Peyer's patch (tissue), 4 donors: Measurements from ENCODE around the gene MOCOS. TPM values are rescaled to one million over a fixed set of nuclear protein-coding genes. Genes with fewer than 3 reads are reported as not detected.
A peak's percentile ranks its signal among the peaks of the same experiment; 100 is the strongest.

Experiments used
- DNase-seq, 3 donors: peaks; one replicate each; pipeline ENCODE4 v3.0.0-alpha.2; 2017 to 2019
- H3K27ac ChIP-seq, 4 donors: fragments of 200-600 bp; sonication (generic); one replicate each; pipeline ENCODE4 v1.5.1; 2016 to 2019
- H3K27me3 ChIP-seq, 2 donors: fragments of 200-600 bp; sonication (generic); one replicate each; pipeline ENCODE4 v1.5.1; 2019
- H3K36me3 ChIP-seq, 3 donors: fragments of 200-600 bp; sonication (generic); one replicate each; pipeline ENCODE4 v1.5.1; 2016 to 2019
- H3K4me1 ChIP-seq, 4 donors: fragments of 200-600 bp; sonication (generic); one replicate each; pipeline ENCODE4 v1.5.1; 2016 to 2019
- H3K4me3 ChIP-seq, 4 donors: fragments of 200-600 bp; sonication (generic); 1 replicate in 3 of 4; 2 replicates in 1 of 4; pipeline ENCODE4 v1.5.1; 2016 to 2019; ENCODE audit warnings: mild to moderate bottlenecking in 1 of 4
- H3K9me3 ChIP-seq, 4 donors: fragments of 200-600 bp; sonication (generic); one replicate each; pipeline ENCODE4 v1.5.1; 2016 to 2019; ENCODE audit warnings: mild to moderate bottlenecking in 1 of 4
- POLR2A ChIP-seq, 2 donors: fragments of 450-650 bp; IDR thresholded peaks; one replicate each; pipeline ENCODE4 v1.5.1; 2017; ENCODE audit warnings: antibody characterized with exemption in 2 of 2, mild to moderate bottlenecking in 2 of 2, moderate library complexity in 2 of 2
- total RNA-seq, 4 donors: library from RNA; depleted of rRNA; stranded (reverse); fragments of >200 nt; gene quantifications; one replicate each; pipeline ENCODE4 v1.1.0, GENCODE V29; 2016
- TF ChIP-seq, protein P1 (sequence below), 6 experiments: fragments of 450-650 bp in 4 of 6; fragments of 200-600 bp in 2 of 6; sonication (generic) in 1 of 6; IDR thresholded peaks; one replicate each; pipeline ENCODE4 v1.5.1; 2017 to 2019; ENCODE audit warnings: antibody characterized with exemption in 6 of 6, mild to moderate bottlenecking in 3 of 6, moderate library complexity in 1 of 6

The MOCOS gene
- total RNA-seq, 4 donors from 2014 or later, result 5.0 to 34.0 (median 25.4) TPM

GRCh38 chr18:36149514-36150289 is 37.6 kb upstream of the MOCOS start:
- no peak for DNase-seq
- no peaks in the 10 kb centered on the region for H3K9me3 ChIP-seq
- H3K36me3 ChIP-seq, result peaks cover 0 to 77% (median 3%) of the 10 kb centered on the region in 3 donors
- H3K4me1 ChIP-seq, result no peaks in the 10 kb centered on the region
- peak overlapping the region in 1 of 4 donors; percentile 55 for H3K27ac ChIP-seq
- TF ChIP-seq, protein P1, sequence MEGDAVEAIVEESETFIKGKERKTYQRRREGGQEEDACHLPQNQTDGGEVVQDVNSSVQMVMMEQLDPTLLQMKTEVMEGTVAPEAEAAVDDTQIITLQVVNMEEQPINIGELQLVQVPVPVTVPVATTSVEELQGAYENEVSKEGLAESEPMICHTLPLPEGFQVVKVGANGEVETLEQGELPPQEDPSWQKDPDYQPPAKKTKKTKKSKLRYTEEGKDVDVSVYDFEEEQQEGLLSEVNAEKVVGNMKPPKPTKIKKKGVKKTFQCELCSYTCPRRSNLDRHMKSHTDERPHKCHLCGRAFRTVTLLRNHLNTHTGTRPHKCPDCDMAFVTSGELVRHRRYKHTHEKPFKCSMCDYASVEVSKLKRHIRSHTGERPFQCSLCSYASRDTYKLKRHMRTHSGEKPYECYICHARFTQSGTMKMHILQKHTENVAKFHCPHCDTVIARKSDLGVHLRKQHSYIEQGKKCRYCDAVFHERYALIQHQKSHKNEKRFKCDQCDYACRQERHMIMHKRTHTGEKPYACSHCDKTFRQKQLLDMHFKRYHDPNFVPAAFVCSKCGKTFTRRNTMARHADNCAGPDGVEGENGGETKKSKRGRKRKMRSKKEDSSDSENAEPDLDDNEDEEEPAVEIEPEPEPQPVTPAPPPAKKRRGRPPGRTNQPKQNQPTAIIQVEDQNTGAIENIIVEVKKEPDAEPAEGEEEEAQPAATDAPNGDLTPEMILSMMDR (IDR thresholded peaks at IDR 0.05), result no peak
- no peak for TF ChIP-seq POLR2A (IDR thresholded peaks at IDR 0.05)
- no peaks in the 10 kb centered on the region for H3K27me3 ChIP-seq
- H3K4me3 ChIP-seq, result no peak overlapping the region

DNA sequence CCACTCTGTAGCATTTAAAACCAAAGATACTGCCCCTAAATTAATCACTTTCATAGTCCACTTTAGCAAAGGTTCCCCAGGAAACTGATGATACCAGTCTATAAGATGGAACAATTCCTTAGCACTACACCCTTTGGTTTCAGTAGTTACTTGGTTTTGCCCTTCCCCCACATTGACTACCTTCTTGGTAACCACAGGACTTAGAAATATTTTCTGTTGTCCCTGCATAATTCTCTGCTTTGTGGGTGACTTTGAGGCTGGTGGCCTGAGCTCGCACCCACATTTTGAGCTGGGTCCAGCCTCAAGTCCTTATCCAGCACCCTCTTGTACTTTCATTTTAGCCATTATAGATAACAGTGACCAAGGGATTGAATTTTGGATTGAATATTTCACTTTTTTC is 34.5 kb upstream of the MOCOS start:
- no peak for DNase-seq
- H3K27me3 ChIP-seq, result no peaks in the 10 kb centered on the region
- H3K36me3 ChIP-seq, result peaks cover 0 to 75% (median 0%) of the 10 kb centered on the region in 3 donors
- H3K4me1 ChIP-seq, result no peaks in the 10 kb centered on the region
- H3K9me3 ChIP-seq, result no peaks in the 10 kb centered on the region
- no peak overlapping the region for H3K27ac ChIP-seq
- no peak overlapping the region for H3K4me3 ChIP-seq
- TF ChIP-seq, protein P1 (IDR thresholded peaks at IDR 0.05), result no peak
- no peak for TF ChIP-seq POLR2A (IDR thresholded peaks at IDR 0.05)

- H3K4me1 ChIP-seq, result no peaks in the 10 kb centered on the region
- no peak for DNase-seq
- no peaks in the 10 kb centered on the region for H3K9me3 ChIP-seq
- no peak overlapping the region for H3K27ac ChIP-seq
- TF ChIP-seq, protein P1 (IDR thresholded peaks at IDR 0.05), result no peak
- TF ChIP-seq POLR2A (IDR thresholded peaks at IDR 0.05), result no peak
- H3K27me3 ChIP-seq, result no peaks in the 10 kb centered on the region
- H3K36me3 ChIP-seq, result peaks cover 0 to 70% (median 0%) of the 10 kb centered on the region in 3 donors
- H3K4me3 ChIP-seq, result no peak overlapping the region
These were observed 34.1 kb upstream of the MOCOS start for GRCh38 chr18:36153203-36153602.

- Histone ChIP-seq H3K4me3 (no peak overlapping the region), H3K9me3 (no peaks in the 10 kb centered on the region), H3K27me3 (no peaks in the 10 kb centered on the region), H3K36me3 (peaks cover 0 to 67% (median 0%) of the 10 kb centered on the region in 3 donors), H3K4me1 (no peaks in the 10 kb centered on the region), H3K27ac (no peak overlapping the region)
- TF ChIP-seq POLR2A (IDR thresholded peaks at IDR 0.05), result no peak
- TF ChIP-seq, protein P1 (IDR thresholded peaks at IDR 0.05), result no peak
- no peak for DNase-seq
These were observed 33.5 kb upstream of the MOCOS start for GRCh38 chr18:36153771-36154170.

DNA sequence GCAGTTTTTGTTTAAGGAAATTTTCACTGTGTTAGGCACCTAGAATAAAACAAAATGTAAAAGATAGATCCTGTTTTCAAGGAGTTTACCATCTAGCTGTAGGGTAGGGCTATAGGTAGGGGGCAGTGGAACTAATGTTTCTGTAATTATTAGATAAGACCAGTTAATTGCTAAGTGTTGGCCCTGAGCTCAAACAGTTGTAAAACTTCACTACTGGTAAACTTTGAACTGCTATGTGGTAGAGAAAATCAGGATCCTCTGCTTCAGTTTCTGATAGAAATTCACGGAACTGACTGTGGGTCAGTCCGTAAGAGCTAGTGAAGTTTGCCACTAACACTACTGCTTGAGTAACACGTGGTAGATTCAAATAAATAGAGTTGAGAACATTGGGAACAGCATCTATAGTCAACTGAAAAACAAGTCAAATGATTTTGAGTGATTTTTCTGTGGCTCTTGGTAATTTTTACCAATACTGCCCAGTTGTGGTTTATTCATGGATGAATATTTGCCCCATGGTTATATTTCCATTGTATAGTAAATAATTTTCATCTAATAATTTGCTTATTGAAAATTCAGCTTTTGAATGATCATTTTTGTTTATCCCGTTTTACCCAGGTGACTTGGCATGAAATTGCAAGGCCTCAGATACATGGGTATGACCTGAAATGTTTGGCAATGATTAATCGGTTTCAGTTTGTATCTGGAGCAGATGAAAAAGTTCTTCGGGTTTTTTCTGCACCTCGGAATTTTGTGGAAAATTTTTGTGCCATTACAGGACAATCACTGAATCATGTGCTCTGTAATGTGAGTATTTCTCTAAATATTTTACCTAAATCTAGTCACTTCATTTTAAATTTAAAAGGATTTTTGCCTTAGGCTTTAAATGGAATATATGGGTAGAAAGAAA is 31.2 kb upstream of the MOCOS start:
- DNase-seq, result no peak
- H3K27ac ChIP-seq, result no peak overlapping the region
- H3K9me3 ChIP-seq, result no peaks in the 10 kb centered on the region
- H3K27me3 ChIP-seq, result no peaks in the 10 kb centered on the region
- peaks cover 0 to 68% (median 0%) of the 10 kb centered on the region in 3 donors for H3K36me3 ChIP-seq
- TF ChIP-seq POLR2A (IDR thresholded peaks at IDR 0.05), result no peak
- TF ChIP-seq, protein P1 (IDR thresholded peaks at IDR 0.05), result peak in 3 of 6 experiments; percentile 31 to 42 (median 35)
- no peak overlapping the region for H3K4me3 ChIP-seq
- H3K4me1 ChIP-seq, result no peaks in the 10 kb centered on the region
